ENCODE data around the gene JPH4. TPM values are rescaled to one million over a fixed set of nuclear protein-coding genes. Genes with fewer than 3 reads are reported as not detected.

Gene JPH4
- polyA plus RNA-seq, 12 donors, result 0.33 to 13.6 (median 0.63) TPM; not detected in 1

DNA sequence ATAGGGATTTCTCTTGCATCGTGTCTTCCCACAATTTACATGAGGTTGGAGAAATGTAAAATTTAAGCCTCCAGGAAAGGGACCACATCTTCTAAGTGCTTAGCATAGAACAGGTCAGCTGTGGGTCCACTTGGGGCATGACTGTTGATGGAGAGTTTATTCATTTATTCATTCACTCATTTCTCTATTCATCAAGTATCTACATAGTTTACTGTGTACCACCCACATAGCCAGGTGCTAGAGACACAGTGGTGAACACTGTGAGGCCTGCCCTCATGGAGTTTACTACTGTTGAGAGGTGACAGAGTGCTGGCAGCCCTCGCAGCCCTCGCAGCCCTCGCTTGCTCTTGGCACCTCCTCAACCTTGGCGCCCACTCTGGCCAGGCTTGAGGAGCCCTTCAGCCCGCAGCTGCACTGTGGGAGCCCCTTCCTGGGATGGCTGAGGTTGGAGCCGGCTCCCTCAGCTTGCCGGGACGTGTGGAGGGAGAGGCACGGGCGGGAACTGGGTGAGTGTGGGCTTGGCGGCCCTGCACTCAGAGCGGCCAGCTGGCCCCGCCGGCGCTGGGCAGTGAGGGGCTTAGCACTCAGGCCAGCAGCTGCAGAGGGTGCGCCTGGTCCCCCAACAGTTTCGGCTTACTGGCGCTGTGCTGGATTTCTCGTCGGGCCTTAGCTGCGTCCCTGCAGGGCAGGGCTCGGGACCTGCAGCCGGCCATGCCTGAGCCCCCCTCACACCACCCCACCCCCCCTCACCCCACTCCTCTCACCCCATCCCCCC lies 1.7 kb upstream of the JPH4 start:
- no peak for DNase-seq

DNA sequence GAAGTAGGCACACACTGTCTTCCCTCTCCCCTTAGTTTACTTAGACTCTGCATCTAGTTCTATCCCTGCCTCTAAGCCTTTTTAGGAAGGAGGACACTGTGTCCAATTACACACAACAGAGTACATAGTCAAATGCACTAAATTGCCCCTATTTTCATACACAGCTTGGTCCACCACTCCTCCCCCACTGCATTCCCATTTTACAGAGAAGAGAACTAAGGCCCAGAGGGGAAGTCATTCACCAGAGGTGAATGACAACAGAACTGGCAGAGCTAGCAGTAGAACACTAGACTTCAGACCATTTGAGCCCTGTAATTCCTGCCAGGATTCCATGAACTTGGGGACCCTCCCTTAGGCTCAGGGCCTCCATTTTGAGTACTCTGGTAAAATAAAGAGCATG lies 1.1 kb upstream of the JPH4 start:
- no peak for DNase-seq

DNA sequence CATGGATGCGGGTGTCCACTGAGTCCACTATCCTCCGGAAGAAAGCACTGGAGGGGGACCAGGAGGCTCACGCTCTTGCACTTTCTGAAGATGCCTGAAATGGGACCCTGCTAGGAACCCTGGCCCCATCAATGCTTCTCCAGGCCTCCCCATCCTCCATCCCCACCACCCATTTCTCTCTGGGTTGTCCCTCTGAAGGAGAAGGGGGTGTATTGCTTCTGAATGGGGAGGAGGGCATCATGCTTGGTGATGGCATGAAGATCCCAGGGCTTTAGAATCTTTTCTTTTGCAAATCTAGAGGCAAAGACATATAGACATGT lies 681 bp upstream of the JPH4 start:
- DNase-seq, result no peak

DNA sequence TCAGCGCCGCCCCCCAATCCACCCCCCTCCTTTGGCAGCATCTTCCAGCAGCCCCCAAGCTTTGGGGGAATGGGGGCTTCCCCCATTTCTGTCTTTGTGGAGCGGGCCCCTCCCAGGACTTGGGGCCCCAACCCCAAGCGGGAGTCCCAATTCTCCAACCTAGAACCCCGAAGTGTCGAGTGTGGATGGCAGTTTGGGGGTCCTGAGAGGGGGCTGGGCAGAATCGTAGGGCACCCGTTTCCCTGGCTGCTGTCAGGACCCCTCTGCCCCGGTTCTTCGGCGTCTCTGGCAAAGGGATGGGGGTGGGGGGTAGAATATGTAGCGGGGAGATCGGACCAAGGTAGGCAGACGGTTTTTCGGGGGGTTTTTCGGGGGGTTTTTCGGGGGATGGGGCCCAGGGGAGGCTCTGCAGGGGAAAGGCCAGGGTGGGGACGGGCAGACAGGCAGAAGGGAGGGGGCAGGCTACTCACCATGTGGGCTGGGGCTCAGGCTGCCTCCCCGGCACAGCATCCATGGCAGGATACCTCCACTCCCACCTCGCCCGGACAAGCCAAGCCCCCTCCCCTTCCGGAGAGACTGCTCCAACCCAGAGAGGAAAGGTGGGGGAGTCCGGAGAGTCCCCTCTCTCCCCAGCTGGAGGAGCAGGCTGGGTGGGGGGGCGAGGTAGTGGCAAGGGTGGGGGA lies 739 bp downstream of the JPH4 start:
- no peak for DNase-seq

DNA sequence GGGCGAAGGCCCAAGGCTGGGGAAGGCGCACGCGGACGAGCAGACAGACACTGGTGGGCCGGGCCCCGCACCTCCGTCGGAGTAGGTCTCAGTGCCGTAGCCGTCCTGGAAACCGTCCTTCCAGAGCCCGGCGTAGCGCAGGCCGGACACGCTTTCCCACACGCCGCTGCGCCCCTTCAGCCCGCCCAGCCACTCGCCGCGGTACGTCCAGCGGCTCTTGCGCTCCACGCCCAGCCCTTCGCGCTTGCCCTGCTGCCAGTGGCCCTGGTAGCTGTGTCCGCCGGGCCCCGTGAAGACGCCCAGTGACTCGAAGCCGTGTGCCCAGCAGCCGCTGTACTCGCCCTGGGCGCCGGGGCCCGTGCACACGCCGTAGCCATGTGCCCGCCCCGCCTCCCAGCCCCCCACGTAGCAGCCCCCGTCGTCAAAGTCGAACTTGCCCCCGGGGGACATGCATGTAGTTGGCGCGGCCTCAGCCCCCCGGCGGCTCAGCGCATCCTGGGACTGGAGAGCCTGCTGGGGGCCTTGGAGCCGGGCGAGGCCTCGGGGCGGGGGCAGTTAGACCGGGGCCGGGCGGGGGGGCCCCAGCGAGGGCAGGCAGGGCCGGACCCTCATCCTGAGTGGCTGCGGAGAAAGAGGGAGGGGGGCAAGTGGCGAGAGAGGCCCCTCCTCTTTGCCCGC lies 1.4 kb downstream of the JPH4 start:
- DNase-seq, result no peak

DNA sequence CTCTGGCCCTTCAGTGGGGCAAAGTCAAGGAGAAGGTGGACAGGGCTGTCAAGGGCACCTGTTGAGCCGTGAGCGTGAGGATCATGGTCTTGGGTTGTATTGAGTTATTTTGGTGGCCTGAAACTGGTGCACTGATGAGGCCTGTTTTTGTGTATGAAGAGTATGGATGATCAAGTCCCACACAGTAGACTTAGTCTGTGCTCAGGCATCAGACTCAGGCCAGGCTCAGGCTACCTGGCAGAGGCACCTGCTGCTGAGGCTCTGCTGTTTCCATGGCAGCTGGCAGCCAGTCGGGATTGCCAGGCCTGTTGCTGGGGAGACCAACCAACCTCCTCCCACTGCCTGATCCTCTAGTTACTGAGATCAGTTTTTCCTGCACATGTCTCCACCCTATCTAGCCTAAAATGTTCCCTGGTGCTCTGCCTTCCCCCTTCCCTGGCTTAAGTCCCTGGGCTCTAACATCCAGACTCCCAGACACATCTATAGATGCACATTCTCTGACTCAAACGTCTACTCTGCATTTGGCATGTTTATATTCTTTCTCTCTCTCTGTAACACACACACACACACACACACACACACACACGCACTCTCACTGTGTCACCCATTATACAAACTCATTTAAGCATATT lies 5.1 kb downstream of the JPH4 start:
- DNase-seq, result no peak

DNA sequence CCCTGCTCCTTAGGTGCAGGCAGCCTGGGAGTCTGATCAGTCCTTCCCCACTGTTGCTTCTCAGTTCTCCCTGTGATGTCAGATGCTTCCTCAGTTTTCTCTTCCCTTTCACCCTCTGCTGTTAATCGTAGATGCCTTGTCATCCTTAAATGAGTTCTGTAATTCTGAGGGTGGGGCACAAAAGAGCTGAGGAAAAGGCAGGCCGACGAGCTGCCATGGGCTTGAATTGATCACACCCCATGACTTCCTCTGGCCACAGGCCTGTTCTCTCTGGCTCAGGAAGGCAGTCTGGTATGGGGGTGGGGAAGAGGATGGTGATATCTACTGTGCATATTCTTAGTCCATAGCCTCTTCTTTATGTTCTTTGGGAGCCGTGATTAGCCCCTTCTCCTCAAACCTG lies 5.8 kb downstream of the JPH4 start:
- no peak for DNase-seq

DNA sequence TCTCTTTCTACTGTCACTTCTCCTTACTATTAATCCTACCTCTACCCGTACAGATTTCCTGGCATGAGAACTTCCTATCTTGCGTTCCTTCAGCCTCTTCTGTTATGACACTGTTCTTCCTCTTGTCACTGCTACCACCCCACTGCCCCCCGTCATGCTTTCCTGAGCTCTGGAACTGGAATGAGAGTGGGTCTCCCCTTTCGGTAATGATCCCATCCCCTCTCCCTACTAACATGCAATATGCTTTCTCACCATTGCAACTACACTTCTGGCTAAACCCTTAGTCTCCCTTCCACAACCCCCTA lies 6.1 kb downstream of the JPH4 start:
- no peak for DNase-seq

DNA sequence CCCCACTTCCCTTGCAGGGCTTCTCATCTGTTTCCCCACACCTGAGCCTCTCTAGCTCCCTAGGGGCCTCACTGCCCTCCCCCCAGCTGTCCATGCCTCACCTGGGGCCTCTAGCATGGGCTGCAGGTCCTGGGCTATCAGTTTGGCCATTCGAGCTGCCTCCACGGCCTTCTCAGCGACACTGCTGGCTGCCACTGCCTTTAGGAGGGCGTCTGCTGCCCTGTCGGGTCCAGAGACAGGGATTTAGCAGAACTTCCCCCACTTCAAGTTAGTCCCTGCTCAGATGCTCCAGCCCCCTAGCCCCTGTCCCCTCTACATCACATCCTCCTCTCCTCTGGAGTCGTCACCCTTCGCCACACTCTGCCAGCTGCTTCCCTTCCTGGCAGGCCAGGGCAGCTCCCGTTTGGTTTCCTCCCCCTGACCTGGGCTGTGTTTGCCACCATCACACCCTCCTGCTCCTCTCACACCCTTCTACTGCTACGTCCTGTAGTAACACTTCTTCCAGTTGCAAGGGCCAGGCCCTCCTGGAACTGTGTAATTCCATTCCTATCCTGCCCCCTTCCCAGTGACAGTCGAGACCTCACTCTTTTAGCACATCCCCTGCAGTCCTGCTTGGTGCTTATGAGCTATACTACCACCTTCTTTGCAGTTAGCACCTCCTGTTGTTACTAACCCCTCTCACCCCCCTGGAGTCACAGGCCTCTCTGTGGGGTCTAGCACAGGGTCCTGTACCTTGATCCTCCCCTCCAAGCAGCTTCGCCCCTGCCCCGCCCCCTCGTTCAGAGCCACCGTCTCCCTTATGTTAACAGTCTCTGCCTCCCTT lies 6.7 kb downstream of the JPH4 start:
- no peak for DNase-seq

DNA sequence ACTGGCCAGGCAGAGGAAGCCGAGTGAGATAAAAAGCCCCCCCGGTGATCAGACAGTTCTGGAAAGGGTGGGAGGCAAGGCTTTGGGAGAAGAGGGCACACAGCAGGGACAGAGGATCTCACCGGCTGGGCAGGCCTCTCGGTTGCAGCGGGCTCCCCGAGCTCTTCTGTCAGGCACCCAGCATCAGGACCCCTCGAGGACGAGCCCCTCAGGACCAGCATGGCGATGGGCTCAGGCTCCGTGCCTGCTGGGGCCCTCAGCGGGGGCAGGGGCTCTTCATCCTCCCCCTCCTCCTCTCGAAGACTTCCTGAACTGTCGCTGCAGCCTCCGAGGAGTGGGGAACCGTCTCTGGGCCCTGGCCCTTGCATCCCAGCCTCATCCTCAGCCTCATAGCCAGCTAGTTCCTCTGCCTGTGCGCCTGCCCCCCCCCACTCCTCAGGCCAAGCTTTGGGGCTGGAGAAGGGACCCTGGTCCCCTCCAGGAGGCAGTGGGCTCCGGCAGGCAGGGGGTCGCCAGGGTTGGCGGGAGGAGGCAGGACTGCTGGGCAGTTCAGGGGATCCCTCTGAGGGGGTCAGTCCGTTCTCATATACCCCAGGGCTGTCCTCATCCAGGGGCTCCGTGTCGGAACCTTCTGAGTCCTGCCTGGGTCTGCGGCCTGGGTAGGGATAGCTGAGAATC lies 7.6 kb downstream of the JPH4 start:
- DNase-seq, result no peak

DNA sequence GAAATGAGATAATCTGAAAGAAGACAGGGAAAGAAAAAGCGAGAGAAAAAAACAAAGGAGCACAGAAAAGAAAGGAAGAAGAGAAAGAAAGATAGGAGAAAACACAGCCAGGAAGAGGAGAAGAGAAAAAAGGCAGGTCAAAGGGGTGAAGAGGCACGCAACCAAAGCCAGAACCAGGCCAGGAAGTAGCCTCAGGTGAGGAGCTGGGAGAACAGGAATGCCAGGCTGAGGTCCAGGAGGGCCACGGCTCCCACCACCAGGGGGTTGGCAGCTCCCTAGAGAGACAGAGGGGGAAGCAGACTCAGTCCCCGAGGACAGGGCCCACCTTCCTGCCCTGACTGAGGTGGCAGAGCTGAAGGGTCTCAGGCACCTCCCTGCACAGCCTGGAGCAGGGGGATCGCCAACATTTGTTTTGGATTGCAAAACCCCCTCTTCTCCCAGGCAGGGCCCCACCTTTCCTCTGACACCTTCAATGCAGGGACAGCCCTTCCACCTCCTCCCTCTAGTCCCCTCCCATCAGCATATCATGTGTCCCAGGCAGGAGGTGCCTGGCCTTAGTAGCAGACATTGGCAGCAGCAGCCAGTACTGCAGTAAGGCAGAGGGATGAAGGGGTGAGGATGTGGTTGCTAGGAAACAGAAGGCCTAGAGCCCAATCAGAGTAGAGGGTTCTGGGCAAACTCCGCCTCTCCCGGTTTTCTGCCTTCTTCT lies 9.0 kb downstream of the JPH4 start:
- no peak for DNase-seq

DNA sequence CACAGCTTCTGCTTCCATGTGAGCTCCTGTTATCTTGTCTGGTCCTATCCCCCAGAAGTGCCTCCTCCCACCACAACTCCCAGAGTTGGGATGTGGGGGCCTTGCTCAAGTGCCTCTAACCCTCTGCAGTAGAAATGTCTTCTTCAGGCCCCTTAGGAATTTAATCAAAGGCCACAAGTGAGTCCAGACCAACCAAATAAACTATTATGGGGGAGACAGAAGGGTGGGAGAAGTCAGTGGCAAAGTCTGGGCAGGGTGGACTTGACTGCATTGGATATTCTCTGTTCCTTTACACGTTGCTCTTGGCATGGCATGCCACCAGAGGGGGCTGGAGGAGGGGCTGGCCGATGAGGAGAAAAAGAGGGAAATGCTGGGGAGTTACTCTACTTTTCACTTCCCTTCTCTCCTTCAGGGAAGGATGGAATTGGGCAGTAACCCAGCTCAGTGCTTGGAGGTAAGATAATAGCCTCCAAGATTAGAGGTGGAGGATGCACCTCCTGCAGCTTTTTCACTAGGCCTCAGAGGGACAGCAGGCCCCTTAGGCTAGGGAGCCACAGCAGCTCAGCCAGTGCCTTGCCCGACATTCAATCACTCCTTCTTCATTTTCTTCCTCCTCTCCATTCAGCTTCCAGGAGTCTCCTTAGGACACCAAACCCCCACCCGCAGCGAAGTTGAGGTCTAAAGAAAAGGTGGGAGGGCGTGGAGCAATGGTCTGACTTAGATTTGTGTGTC lies 9.8 kb downstream of the JPH4 start:
- no peak for DNase-seq

DNA sequence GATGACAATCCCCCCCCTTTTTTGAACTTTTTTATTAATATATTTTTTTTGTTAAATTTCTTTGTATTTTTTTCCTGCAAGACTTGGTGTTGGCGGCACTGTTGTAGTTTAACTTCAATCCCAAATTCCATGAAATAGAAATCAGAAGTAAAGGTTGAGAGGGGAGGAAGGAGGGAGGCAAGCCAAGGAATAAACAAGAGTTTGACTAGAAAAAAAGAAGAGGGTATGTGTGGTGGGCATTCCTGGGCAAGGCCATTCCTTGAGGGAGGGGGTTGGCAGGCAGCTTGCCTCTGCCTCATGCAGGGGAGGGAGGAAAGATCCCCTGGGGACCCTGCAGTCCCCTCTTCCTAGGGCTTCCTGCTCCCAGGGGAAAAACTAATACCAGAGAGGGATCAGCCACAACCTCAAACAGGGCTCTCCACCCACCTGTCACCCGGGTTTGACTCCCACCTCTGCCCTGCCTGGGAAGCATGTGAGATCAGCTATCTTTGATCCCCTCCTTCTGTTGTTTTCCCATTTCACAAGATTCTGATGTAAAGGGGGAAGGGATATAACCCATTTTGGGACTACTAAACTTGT lies 10.5 kb downstream of the JPH4 start:
- no peak for DNase-seq

DNA sequence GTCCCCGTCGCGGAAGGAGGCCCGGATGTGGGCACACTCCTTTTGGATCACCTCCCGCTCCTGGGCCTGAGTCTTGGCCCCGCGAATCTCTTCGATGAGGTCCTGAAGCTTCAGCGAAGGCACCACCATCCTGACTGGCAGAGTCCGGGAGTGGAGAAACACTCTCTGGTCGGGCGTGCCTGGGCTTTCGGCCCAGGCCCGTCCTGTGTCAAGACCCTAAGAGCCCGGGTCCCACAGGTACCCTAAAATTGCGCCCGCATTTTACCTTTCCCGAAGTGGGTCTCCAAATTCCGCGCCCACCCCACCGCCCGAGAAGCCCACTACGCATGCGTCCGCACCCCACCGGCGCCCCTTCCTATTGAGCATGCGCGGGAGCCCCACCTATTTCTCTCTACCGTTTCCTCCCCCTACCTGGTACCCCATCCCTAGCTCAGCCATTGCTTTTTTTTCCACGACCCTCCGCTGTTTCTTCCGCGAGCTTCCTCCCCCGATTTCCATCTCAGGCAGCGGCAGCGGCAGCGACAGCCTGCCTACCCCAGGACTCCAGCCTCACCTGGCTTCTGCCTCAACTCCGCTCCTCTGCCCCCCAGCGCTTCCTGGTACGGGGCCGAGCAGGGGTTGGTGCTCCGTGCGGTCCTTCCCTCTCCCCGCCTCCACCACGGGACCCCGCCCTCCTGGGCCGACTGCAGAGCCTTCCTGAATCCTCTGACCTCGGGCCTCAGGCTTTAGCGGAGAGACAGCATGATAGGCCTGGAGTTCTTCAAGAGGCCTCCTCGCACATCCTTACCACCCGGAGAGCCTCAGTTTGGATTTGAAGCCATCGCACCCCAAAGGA lies 11.2 kb downstream of the JPH4 start, which contains the start of gene AP1G2:
AP1G2 (minus strand) TSS at position 606 of the 835 bp plus-strand sequence; CDS start at position 129, 477 bp downstream.
- DNase-seq, result peak; percentile 69

DNA sequence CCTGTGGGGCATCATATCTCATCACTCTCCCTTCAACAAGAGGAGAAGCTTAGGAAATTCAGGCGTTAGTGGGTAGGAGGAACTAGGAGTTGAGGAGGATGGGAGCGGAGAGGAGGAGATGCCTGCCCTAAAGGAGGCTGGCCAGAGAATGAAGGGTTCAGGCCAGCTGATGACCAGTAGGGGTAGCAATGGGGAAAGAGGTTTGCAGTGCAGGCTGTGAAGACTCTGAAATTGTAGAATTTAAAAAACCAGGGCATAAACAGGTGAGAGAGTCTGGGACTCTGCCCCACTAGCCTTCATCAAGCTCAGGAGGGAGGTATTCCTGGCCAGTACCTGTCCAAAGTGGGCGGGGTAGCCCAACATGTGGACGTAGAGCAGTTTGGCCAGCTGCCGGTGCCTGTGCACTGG lies 11.8 kb downstream of the JPH4 start:
- DNase-seq, result no peak

DNA sequence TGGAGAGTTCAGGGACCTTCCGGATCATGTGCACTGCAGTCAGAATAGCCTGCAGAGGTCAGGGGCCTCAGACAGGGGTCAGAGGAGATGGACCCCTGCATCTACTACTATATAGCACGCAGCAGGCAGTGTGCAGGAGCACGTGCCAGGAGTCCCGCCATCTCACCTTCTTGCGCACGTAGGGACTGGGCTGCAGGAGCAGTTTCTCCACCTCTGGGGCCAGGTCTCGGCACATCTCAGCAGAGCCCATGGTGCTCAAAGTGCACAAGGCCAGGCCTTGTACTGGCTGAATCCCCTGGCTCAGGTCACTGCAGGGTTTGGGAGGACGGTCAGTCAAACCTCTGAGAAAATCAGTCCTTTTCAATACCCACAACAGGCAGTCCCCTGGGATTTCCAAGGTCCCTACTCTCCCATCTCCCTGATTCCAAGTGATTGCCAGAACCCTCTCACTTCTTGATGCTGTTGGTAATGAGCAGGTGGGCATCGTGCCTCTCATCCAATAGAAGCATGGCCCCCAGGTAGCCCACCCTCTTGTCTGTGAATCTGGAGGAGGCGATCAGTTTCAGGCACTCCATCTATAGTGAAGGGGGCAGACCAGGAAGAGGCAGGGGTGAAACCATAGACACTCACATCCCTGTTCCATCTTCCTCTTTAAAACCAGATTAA lies 12.3 kb downstream of the JPH4 start:
- no peak for DNase-seq

DNA sequence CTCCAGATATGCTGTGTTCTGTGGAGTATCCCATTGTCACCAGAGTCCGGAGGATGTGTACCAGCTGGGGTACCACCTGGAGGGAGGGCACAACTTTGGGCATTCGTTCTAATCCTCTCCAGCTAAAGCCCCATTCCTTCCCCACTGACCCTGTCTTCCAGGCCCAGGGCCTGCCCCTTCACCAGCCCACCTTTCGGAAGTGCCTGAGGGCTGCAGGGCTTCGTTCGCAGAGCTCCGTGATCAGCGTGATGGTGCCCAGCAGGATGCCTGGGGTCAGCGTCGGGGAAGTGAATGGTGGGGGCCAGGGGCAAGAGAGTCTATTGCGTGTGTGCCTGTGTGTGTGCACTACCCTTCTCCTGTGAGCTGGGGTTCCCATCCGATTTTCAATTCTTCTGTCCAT lies 13.0 kb downstream of the JPH4 start:
- DNase-seq, result no peak

DNA sequence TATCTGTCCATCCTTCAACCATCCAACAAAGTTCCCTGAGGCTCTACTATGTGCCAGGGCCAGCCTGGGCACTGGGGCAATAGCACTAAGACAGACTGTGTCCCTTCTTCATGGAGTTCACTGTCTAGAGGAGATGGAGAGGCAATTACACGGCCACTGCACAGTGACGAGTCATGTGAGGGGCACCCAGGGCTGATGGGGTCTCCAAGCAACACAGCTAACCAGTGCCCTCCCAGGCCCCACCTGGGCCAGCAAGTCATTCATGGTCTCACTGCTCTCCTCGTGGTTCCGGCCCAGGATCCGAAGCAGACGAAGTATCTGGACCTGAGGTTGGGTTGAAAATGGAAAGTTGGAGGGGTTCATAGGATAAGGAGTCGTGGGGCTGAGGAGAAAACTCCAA lies 13.7 kb downstream of the JPH4 start:
- no peak for DNase-seq

All from muscle of arm (tissue), 12 donors.